Neural crest cell (in vitro differentiated cells): ENCODE results near the gene FIGN. TPM values are rescaled to one million over a fixed set of nuclear protein-coding genes. Genes with fewer than 3 reads are reported as not detected.

ENCODE experiments used
- DNase-seq: peaks from one replicate; pipeline ENCODE4 v3.0.0; 2021; ENCODE audit warnings: low read depth, mixed read lengths, low spot score
- H3K27ac Mint-ChIP-seq: one replicate; pipeline ENCODE4 v1.8.0; 2021; ENCODE audit warnings: mild to moderate bottlenecking, mixed read lengths; ENCODE audit not compliant: unreplicated experiment
- H3K27me3 Mint-ChIP-seq: 2 replicates; pipeline ENCODE4 v1.8.0; 2021; ENCODE audit warnings: low read depth, mild to moderate bottlenecking, mixed read lengths
- H3K36me3 Mint-ChIP-seq: 2 replicates; pipeline ENCODE4 v1.8.0; 2021; ENCODE audit warnings: low read depth, mild to moderate bottlenecking, mixed read lengths
- H3K4me1 Mint-ChIP-seq: 2 replicates; pipeline ENCODE4 v1.8.0; 2021; ENCODE audit warnings: mixed read lengths
- H3K4me3 Mint-ChIP-seq: one replicate; pipeline ENCODE4 v1.8.0; 2021; ENCODE audit warnings: mild to moderate bottlenecking, mixed read lengths
- H3K9me3 Mint-ChIP-seq: 2 replicates; pipeline ENCODE4 v1.8.0; 2021; ENCODE audit warnings: mixed read lengths
- total RNA-seq: library from RNA; stranded (reverse); gene quantifications from 2 replicates; pipeline ENCODE4 v1.2.1, GENCODE V29; 2021
- TF ChIP-seq, protein P1 (sequence below): fragments of 200-600 bp; sonication (generic); conservative IDR thresholded peaks from 2 replicates; pipeline ENCODE4 v1.5.0; 2021; ENCODE audit warnings: antibody characterized with exemption, mild to moderate bottlenecking

Gene FIGN
- total RNA-seq, 1 donor from 2014 or later = 57.3 TPM

DNA sequence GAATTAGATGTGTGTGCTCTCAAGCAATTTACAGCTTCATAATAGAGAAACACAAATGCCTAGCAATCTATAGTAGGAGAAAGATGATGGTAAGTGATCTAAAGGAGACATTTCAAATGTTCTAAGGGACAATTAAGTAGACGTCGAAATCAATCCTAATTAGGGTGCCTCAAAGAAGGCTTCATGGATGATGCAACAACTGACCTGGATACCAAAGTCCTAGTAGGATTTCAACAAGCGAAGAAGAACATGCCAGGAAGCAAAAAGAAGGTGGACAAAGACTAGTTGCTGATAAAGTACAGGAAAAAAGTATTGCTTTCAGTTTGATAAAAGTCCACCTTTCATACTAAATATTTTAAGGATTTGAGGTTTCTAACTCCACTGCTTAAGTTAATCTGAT lies 12.5 kb downstream of the FIGN start:
- no peak for DNase-seq
- no peaks in the 10 kb centered on the region for H3K27me3 Mint-ChIP-seq
- TF ChIP-seq, protein P1, sequence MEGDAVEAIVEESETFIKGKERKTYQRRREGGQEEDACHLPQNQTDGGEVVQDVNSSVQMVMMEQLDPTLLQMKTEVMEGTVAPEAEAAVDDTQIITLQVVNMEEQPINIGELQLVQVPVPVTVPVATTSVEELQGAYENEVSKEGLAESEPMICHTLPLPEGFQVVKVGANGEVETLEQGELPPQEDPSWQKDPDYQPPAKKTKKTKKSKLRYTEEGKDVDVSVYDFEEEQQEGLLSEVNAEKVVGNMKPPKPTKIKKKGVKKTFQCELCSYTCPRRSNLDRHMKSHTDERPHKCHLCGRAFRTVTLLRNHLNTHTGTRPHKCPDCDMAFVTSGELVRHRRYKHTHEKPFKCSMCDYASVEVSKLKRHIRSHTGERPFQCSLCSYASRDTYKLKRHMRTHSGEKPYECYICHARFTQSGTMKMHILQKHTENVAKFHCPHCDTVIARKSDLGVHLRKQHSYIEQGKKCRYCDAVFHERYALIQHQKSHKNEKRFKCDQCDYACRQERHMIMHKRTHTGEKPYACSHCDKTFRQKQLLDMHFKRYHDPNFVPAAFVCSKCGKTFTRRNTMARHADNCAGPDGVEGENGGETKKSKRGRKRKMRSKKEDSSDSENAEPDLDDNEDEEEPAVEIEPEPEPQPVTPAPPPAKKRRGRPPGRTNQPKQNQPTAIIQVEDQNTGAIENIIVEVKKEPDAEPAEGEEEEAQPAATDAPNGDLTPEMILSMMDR = no peak
- no peak overlapping the region for H3K4me3 Mint-ChIP-seq
- peaks cover 6% of the 10 kb centered on the region for H3K36me3 Mint-ChIP-seq
- H3K4me1 Mint-ChIP-seq = peaks cover 39% of the 10 kb centered on the region
- H3K27ac Mint-ChIP-seq = no peak overlapping the region
- peaks cover 2% of the 10 kb centered on the region for H3K9me3 Mint-ChIP-seq

DNA sequence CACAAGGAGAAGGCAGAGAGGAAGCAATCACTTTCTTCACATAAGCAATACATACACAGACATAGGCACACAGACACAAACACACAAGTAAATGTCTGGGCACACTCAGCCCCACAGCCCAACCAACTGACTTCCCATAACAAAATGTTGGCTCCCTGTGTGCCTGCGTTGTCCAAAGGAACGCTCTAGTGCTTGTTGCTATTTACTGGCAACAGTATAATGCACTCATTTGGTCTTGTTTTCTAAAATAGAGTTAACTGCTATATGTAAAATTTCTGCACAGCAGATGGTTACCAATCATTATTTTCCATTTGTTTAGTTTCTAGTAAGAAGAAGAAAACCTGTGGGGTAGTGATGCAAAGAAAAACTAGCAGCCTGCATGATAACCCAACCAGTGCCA lies 16.5 kb downstream of the FIGN start:
- Mint-ChIP-seq H3K4me3 (no peak overlapping the region), H3K27ac (no peak overlapping the region), H3K4me1 (peaks cover 52% of the 10 kb centered on the region), H3K9me3 (peaks cover 2% of the 10 kb centered on the region), H3K27me3 (no peaks in the 10 kb centered on the region), H3K36me3 (peaks cover 4% of the 10 kb centered on the region)
- DNase-seq = no peak
- TF ChIP-seq, protein P1 = no peak

DNA sequence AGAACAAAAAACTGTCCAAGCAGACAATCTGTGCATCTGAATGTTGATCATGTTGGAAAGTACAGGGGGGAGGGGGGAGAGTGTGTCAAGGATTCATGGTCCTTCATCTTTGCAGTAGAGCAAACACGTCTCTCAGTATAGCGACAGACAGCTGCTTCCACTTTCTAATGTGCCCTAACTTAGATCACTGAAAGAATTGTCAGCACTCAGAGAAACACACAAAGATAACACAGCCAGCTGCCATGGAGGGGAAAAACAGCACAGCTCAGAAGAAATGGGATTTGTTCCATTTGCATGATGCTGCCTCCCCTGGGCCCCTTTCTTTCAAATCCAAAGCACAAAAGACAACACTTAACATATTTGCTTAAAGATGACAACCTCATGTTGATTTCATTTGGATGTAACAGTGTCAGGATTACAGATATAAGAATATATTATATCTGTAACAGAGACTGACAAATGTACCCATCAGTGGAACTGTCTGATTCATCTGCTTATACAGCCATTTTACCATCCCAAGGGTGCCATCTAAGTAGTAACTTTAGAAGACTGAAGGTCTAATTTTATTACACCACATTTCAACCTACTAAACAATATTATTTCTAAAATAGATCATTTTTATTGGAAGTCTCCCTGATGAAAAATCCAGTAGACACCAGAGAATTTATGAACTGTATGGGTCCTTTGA lies 17.7 kb downstream of the FIGN start:
- peaks cover 64% of the 10 kb centered on the region for H3K4me1 Mint-ChIP-seq

DNA sequence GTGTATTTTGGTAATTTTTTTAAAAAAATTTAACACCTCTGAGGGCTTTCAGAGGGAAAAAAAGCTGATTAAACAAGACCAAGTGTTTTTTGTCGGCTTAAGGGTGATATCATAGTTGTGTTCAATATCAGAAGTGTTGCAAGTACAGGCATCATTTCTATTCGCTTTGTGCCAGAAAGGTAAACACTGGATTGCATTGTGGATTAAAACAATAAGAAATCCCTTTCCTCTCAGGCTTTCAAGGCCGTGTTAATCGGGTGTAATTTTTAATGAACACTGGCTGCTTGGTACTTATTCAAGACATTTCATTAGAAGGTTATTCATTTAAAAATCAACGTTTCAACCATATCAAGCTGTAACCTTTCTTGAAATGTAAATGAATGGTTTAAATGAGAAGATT lies 18.3 kb downstream of the FIGN start:
- Mint-ChIP-seq H3K4me1 (peaks cover 66% of the 10 kb centered on the region), H3K9me3 (no peaks in the 10 kb centered on the region), H3K36me3 (peaks cover 4% of the 10 kb centered on the region), H3K27ac (peak overlapping the region; percentile 75), H3K27me3 (no peaks in the 10 kb centered on the region), H3K4me3 (no peak overlapping the region)
- DNase-seq = no peak
- TF ChIP-seq, protein P1 = no peak

More for the DNA sequence above, 17.7 kb downstream of the FIGN start:
- Mint-ChIP-seq H3K27me3 (no peaks in the 10 kb centered on the region), H3K27ac (peak overlapping the region; percentile 75), H3K4me3 (no peak overlapping the region), H3K9me3 (no peaks in the 10 kb centered on the region), H3K36me3 (peaks cover 4% of the 10 kb centered on the region)
- no peak for DNase-seq
- TF ChIP-seq, protein P1 = no peak

DNA sequence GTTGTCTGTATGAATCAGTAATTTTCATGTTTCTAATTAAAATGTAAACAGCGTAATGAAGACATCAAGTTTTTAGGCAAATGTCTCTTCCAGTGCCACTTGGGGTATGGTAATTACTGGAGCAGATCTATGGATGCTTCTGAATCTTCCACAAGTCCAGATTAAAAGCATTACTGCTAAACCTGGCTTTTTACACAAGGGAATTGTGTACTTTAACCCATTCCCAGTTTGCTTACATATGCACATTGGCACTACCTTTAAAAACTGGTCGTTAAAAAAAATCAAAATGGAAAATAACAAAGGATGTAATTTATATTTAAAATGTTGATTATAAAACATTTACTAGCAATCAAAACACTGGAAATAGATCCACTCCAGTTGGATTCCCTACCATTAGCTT lies 19.7 kb downstream of the FIGN start:
- H3K9me3 Mint-ChIP-seq = no peaks in the 10 kb centered on the region
- no peak for DNase-seq
- H3K27ac Mint-ChIP-seq = no peak overlapping the region
- TF ChIP-seq, protein P1 = no peak
- no peaks in the 10 kb centered on the region for H3K36me3 Mint-ChIP-seq
- H3K4me3 Mint-ChIP-seq = no peak overlapping the region
- H3K27me3 Mint-ChIP-seq = no peaks in the 10 kb centered on the region
- H3K4me1 Mint-ChIP-seq = peaks cover 65% of the 10 kb centered on the region
